ENCODE results near the gene USP32. TPM values are rescaled to one million over a fixed set of nuclear protein-coding genes. Genes with fewer than 3 reads are reported as not detected.
"Not testable (repeated sequence)": the region's sequence is repeated elsewhere in the genome, so short reads cannot be mapped to it uniquely, and the experiment has no call there.

The USP32 gene
- polyA plus RNA-seq, 12 donors = 22.0 to 28.3 (median 24.4) TPM; not detected in 1

DNA sequence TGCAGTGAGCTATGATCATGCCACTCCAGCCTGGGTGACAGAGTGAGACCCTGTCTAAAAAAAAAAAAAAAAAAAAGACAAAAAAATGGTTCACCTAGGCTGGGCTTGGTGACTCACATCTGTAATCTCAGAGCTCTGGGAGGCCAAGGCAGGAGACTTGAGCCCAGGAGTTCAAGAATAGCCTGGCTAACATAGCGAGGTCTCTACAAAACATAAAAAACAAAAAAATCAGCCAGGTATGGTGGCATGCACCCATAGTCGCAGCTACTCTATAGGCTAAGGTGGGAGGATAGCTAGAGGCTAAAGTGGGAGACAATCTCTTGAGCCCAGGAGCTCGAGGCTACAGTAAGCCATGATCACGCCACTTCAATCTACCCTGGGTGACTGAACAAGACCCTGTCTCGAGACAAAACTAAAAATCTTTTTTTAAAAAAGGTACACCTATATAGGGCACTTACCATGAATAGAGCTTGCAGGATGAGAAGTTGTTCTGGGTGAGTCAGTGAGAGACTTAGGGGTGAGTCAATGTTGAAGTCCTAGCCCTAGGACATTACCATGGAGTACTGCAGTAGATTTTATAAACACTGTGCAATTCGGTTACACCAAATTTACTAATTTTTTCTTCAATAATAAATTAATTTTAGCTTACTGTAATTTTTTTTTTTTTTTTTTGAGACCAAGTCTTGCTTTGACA is 19.0 kb downstream of the USP32 start:
- no peak for DNase-seq

DNA sequence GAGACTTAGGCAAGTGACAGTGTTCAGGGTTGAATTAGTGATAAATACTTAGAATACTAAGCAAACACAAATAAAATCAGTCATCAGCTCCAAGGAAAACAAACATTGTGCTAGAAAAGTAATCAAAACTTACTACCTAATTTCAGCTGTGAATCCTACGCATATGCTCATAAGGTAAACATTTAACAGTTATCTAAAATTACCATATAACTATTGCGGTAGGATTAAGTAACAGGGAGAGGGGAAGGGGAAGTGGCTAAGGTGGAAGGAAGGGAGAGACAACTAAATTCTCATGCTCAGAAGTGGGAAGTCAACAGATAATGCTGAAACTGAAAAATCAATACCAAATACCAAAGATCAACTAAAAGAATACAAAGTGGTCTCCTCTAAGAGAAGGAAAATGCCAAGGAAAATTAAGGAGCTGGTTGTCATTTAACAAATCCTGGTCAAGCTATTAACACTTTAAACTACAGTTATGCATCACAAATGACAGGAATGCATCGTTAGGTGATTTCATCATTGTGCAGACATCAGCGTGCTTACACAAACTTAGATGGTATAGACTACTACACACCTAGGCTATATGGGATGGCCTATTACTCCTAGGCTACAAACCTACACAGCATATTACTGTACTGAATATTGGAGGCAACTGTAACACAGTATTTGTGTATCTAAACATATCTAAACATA is 20.0 kb downstream of the USP32 start:
- no peak for DNase-seq

- no peak for DNase-seq
Measured at GRCh38 chr17:60371416-60371815, 20.5 kb downstream of the USP32 start.

- no peak for DNase-seq
Measured at GRCh38 chr17:60369727-60370126, 22.2 kb downstream of the USP32 start.

GRCh38 chr17:60363700-60364405 is 28.1 kb downstream of the USP32 start:
- no peak for DNase-seq

DNA sequence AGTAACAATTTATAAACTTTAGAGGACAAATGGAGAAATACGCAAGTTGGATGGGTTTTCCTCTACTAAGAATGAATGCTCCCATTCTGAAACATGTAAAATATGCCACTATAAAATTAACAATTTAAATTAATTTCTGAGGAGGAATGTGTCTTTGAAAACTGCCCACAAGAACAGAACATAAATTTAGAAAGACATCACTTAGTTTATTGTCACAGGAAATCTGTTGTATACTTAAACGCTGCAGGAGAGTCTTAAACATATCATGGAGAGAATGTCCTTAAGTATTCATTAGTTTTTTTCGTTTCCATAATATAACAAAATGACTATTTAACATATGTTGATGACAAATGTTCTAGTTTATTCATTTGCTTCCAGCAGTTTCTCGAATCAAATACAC is 29.6 kb downstream of the USP32 start:
- no peak for DNase-seq

DNA sequence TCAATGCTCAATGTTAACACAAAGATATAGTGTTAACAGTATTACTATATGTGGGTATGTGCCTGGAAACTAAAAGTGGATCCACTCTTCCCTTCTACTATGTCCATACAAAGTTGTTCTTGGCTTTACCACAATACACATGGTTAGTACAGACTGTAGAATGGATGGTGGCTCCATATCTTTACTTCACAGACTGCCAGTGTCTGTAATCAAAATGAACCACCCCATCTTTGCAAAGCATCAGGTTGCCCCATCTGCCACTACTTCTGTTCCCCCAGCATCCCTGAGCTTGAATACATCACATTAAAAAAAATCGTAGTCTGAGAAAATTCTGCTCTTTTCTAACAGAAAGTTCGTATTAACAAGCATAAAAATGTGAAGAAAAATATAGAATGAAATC is 30.0 kb downstream of the USP32 start:
- DNase-seq = no peak

- no peak for DNase-seq
Measured at GRCh38 chr17:60359415-60359814, 32.5 kb downstream of the USP32 start.

DNA sequence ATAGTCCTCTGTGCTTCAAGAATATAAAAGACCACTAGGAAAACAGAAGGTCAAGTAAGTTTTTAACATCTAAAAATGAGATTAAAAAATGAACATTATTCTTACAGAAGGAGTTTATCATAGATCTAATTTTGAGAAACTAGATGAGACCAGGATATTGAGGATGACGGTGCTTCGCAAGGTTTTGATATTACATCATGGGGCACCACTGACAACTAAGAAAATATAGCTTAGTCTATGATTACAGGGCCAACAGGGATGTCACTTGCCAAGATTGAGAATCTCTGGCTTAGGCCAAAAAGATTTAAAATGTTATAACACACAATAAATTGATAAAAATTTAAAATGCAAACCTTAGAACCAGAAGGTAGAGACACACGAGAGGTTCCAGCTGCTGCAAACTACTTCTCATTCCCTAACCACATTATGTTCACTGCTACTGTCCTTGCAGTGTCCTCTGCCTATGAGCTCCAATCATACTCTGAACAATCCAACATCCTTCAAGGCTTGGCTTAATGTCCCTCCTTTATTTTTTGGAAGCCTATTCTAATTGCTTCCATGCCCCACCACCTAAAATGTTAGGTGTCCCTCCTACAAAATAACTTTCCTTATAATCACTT is 33.2 kb downstream of the USP32 start:
- no peak for DNase-seq

DNA sequence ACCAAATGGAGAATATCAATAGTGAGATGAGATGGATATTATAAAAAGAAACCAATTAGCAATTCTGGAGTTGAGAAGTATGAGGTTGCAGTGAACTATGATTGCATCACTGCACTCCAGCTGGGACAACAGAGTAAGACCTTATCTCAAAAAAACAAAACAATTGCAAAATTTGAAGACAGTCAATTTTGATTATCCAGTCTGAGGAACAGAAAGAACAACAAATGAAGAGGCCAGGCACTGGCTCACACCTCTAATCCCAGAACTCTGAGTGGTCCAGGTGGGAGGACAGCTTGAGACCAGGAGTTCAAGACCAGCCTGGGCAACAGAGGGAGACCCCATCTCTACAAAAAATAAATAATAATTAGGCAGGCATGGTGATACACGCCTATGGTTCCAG is 35.0 kb downstream of the USP32 start:
- DNase-seq = no peak

- no peak for DNase-seq
Measured at GRCh38 chr17:60355663-60356594, 36.0 kb downstream of the USP32 start.

DNA sequence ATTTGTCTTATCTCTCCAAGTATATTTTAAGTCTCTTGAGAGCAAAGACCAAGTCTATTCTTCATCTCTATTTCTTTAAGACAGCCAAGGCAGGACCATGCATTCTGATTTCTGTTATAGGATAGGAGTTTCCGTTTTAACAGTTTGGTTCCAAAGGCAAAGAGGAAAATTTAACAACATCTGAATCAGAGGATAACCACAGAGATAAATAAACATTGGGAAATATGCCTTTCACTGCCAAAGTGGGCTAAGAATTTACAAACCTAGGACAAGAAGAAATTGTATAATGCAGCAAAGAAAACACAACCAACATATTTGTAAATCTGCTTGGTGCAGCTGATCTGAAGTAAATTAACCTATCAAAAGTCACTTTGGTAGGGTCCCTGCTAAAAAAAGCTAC is 37.7 kb downstream of the USP32 start:
- no peak for DNase-seq

- no peak for DNase-seq
Measured at GRCh38 chr17:60353773-60354172, 38.2 kb downstream of the USP32 start.

GRCh38 chr17:60352569-60352968 is 39.4 kb downstream of the USP32 start:
- DNase-seq = no peak

GRCh38 chr17:60352071-60352470 is 39.9 kb downstream of the USP32 start:
- DNase-seq = no peak

DNA sequence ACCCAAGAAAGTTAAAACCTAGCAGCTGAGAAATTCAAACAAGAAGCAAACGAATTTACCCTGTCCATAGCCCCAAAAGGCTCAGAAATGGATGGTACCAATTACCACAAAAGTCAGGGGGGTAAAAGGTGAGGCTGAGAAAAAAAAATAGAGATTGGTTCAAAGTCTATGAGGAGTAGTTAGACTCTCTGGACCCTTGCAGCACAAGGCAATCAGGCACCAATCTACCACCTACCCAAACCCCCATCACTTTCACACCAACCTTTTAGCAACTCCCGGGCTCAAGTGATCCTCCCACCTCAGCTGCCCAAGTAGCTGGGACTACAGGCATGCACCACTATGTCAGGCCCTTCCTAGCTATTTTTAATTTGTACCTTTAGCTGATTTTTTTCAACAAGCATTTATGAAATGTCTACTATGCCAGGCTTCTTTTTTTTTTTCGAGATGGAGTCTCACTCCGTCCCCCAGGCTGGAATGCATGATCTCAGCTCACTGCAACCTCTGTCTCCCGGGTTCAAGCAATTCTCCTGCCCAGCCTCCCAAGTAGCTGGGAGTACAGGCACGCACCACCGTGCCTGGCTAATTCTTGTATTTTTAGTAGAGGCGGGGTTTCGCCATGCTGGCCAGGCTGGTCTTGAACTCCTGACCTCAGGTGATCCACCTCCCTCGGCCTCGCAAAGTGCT is 40.8 kb downstream of the USP32 start:
- no peak for DNase-seq

DNA sequence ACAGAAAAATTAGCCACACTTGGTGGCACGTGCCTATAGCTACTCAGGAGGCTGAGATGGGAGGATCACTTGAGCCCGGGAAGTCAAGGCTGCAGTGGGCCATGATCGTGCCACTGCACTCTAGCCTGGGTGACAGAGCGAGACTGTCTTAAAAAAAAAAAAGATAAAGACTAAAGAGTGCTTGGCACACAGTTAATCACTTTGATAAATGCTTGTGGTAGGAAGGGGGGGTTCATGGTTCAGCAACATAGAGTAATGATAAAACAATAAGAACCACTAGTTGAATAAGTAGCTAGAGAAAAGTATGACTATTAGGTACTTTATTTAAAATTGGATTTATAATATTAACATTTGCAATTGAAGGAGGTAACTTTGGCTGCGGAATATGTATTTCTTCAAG is 43.3 kb downstream of the USP32 start:
- no peak for DNase-seq

DNA sequence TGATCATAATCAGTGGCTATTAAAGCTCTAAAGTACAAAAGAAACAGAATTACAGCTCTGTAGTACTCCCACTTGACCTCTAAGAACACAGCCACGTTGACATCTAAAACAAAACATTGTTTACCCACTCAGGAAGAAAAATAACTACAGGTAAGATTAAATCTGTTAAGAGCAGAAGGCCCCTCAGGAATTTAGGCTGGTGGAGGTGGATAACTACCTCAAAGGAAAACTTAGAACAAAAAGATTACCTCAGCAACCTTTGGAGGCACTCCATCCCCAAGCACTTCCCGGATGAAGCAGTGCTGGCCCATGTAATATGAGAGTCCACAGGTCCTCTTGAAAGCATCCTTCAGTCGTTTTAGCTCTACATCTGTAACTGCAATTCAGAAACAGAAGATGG is 46.7 kb downstream of the USP32 start:
- no peak for DNase-seq

- DNase-seq = not testable (repeated sequence)
Measured at GRCh38 chr17:60342492-60342891, 49.4 kb downstream of the USP32 start.

DNA sequence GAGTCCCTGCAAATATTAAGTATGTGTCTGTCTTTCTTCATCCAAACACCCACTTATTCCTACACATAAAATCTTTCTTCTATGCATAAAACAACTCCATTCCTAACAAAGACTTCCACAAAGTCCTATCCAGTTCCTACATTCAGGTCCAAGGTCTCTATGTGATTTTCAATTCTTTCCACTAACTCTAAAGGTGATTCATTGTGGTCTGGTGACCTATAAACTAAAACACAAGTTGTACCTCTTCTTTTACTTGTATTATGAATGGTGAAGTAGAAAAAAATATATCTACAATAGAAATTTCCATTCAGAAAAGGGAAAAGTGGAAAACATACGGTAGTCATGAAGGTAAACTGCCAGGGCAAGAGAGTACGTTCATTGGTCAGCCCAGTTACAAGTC is 56.6 kb downstream of the USP32 start:
- no peak for DNase-seq

- DNase-seq = peak; percentile 14
Measured at GRCh38 chr17:60333628-60334031, 58.3 kb downstream of the USP32 start.
